8988T (cell line): ENCODE results near the gene GNB4.

Source experiments
- DNase-seq: peaks from one replicate; pipeline ENCODE4 v3.0.0; 2011

GNB4 gene

GRCh38 chr3:179451265-179452175 is at the start of gene GNB4:
Gene GNB4, minus strand, starts transcription at chr3:179451470. Its CDS starts 25,270 bp downstream, at chr3:179426200.
- no peak for DNase-seq

- DNase-seq, result no peak
Measured at GRCh38 chr3:179495483-179495882, 44.2 kb upstream of the GNB4 start.

GRCh38 chr3:179493260-179493659 is 42.0 kb upstream of the GNB4 start:
- DNase-seq, result no peak

GRCh38 chr3:179488213-179488612 is 36.9 kb upstream of the GNB4 start:
- no peak for DNase-seq

- no peak for DNase-seq
Measured at GRCh38 chr3:179486806-179487205, 35.5 kb upstream of the GNB4 start.

- DNase-seq, result no peak
Measured at GRCh38 chr3:179482857-179483256, 31.6 kb upstream of the GNB4 start.

GRCh38 chr3:179476215-179476614 is 24.9 kb upstream of the GNB4 start:
- no peak for DNase-seq

- DNase-seq, result no peak
Measured at GRCh38 chr3:179474480-179474879, 23.2 kb upstream of the GNB4 start.

GRCh38 chr3:179473565-179473964 is 22.3 kb upstream of the GNB4 start:
- DNase-seq, result no peak

GRCh38 chr3:179464323-179465092 is 13.2 kb upstream of the GNB4 start:
- DNase-seq, result no peak

- DNase-seq, result no peak
Measured at GRCh38 chr3:179463319-179463718, 12.0 kb upstream of the GNB4 start.

- DNase-seq, result no peak
Measured at GRCh38 chr3:179460260-179460659, 9.0 kb upstream of the GNB4 start.

- DNase-seq, result no peak
Measured at GRCh38 chr3:179455954-179456353, 4.7 kb upstream of the GNB4 start.

- no peak for DNase-seq
Measured at GRCh38 chr3:179454887-179455286, 3.6 kb upstream of the GNB4 start.

GRCh38 chr3:179453967-179454366 is 2.7 kb upstream of the GNB4 start:
- no peak for DNase-seq

- DNase-seq, result no peak
Measured at GRCh38 chr3:179452872-179453271, 1.6 kb upstream of the GNB4 start.

GRCh38 chr3:179452176-179452564 is 900 bp upstream of the GNB4 start:
- no peak for DNase-seq

- no peak for DNase-seq
Measured at GRCh38 chr3:179450901-179451264, 387 bp downstream of the GNB4 start.

- no peak for DNase-seq
Measured at GRCh38 chr3:179450261-179450701, 989 bp downstream of the GNB4 start.

GRCh38 chr3:179449636-179450035 is 1.6 kb downstream of the GNB4 start:
- no peak for DNase-seq

- DNase-seq, result no peak
Measured at GRCh38 chr3:179447251-179447650, 4.0 kb downstream of the GNB4 start.

GRCh38 chr3:179446501-179446900 is 4.8 kb downstream of the GNB4 start:
- no peak for DNase-seq

GRCh38 chr3:179438841-179439240 is 12.4 kb downstream of the GNB4 start:
- DNase-seq, result no peak

GRCh38 chr3:179436517-179436916 is 14.8 kb downstream of the GNB4 start:
- no peak for DNase-seq
